GM21717 (cell line): ENCODE measurements around the gene RNF187.
"Not testable (repeated sequence)": the region's sequence is repeated elsewhere in the genome, so short reads cannot be mapped to it uniquely, and the experiment has no call there.

Experiments
- ATAC-seq: cut with Tn5 transposase; IDR thresholded peaks from one replicate; pipeline ENCODE4 v1.9.1; 2021; ENCODE audit warnings: mild to moderate bottlenecking, moderate library complexity; ENCODE audit not compliant: unreplicated experiment

The RNF187 gene

GRCh38 chr1:228483789-228484188 is 3.4 kb upstream of the RNF187 start:
- no peak for ATAC-seq

- ATAC-seq: peak; percentile 63
Observed at GRCh38 chr1:228486596-228487335, 416 bp upstream of the RNF187 start.

GRCh38 chr1:228488125-228488817 is 1.1 kb downstream of the RNF187 start:
- no peak for ATAC-seq

GRCh38 chr1:228488818-228489674 is 1.9 kb downstream of the RNF187 start:
- no peak for ATAC-seq

- no peak for ATAC-seq
Observed at GRCh38 chr1:228490120-228491078, 3.2 kb downstream of the RNF187 start.

- ATAC-seq: no peak
Observed at GRCh38 chr1:228493141-228494043, 6.2 kb downstream of the RNF187 start.

GRCh38 chr1:228494044-228494353 is 6.8 kb downstream of the RNF187 start:
- no peak for ATAC-seq

GRCh38 chr1:228494391-228494790 is 7.2 kb downstream of the RNF187 start:
- ATAC-seq: no peak

GRCh38 chr1:228494970-228495853 is 8.0 kb downstream of the RNF187 start:
- ATAC-seq: no peak

- ATAC-seq: no peak
Observed at GRCh38 chr1:228496084-228496483, 8.9 kb downstream of the RNF187 start.

- no peak for ATAC-seq
Observed at GRCh38 chr1:228496494-228496893, 9.3 kb downstream of the RNF187 start.

- ATAC-seq: no peak
Observed at GRCh38 chr1:228497206-228497605, 10.0 kb downstream of the RNF187 start.

GRCh38 chr1:228497817-228498216 is 10.6 kb downstream of the RNF187 start:
- no peak for ATAC-seq

GRCh38 chr1:228500143-228500734 is 13.1 kb downstream of the RNF187 start:
- ATAC-seq: no peak

GRCh38 chr1:228500901-228501871 is 14.0 kb downstream of the RNF187 start:
- peak; percentile 95 for ATAC-seq

- no peak for ATAC-seq
Observed at GRCh38 chr1:228502522-228502921, 15.3 kb downstream of the RNF187 start.

- ATAC-seq: not testable (repeated sequence)
Observed at GRCh38 chr1:228505944-228506343, 18.8 kb downstream of the RNF187 start.
